Measurements from ENCODE around the gene ABHD10.
A peak's percentile ranks its signal among the peaks of the same experiment; 100 is the strongest.

The ABHD10 gene

DNA sequence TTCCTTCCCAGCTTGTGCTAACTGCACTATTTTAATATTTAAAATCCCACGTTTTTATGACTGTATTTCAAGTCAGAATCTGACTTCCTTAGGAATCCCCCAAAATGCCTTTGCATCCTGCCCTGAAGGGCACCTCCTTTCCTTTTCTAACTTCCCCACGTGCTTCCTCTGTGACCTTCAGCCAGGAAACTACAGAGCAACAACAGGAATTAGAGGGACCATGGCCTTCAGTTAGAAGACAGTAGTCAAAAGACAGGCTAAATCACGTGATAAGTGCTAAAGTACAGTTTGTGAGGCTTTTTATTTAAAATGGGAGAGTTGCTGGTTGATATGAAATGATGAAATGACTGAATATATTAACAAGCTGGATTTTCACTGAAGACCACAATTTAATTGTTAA is 11.8 kb upstream of the ABHD10 start:
- no peak for DNase-seq

GRCh38 chr3:111967651-111968274 is 11.1 kb upstream of the ABHD10 start:
- peak; percentile 81 to 86 for DNase-seq

- no peak for DNase-seq
These were observed 10.3 kb upstream of the ABHD10 start for GRCh38 chr3:111968319-111969054.

DNA sequence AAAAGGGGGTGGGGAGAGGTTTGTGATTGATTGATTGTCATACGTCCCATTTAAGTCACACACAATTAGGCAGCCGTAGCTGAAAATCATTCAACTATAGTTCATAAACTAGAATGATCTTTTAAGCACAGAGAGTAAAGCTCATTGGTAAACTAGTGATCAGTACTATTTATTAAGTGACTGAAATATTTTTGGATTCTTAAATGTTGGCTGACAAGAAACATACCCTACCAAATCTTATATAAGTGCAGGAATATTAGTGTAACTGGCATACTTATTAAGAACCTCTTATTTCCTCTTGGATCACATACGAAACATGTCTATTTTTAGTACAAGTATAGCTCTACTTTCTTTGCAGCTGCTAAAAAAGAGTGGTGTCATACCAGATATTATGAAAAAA is 8.4 kb upstream of the ABHD10 start:
- DNase-seq, result no peak

- no peak for DNase-seq
These were observed 7.2 kb upstream of the ABHD10 start for GRCh38 chr3:111971533-111972130.

DNA sequence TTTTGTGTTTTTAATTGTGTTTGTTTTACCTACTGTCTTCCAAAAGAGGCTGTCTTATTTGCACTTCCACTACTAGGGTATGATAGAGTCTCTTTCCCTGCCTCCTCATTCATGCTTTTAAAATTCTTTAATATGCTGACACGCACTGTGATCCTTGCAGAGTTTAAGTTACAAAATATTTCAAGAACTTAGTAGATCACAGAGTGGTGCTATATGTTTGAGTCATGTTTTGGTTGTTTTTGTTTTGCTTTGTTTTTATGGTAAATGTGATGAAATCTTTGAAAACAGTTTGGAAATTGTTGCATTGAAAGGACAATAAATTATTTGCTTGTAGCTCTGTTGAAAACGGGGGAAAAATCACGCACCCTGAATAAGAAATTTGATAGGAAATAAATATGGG is 5.9 kb upstream of the ABHD10 start:
- no peak for DNase-seq

- no peak for DNase-seq
These were observed 3.7 kb upstream of the ABHD10 start for GRCh38 chr3:111975131-111975530.

DNA sequence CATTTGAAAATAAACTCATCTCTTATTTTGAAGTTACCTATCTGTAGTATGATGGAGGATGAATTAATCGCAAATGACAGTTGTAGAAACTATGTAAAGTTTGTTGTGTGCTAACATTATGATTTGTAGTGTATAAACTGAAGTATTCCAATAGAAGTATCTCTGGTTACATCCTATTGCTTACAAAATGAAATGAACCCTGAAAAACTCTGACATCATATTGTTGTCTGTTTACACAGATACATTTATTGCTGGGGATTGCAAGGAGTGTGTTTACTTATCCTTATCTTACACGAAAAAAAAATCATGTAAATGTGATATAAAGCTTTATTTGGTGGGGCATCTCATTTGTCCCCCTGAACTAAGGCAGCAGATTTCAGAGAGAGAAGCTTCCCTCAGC is 2.6 kb upstream of the ABHD10 start:
- DNase-seq, result no peak

DNA sequence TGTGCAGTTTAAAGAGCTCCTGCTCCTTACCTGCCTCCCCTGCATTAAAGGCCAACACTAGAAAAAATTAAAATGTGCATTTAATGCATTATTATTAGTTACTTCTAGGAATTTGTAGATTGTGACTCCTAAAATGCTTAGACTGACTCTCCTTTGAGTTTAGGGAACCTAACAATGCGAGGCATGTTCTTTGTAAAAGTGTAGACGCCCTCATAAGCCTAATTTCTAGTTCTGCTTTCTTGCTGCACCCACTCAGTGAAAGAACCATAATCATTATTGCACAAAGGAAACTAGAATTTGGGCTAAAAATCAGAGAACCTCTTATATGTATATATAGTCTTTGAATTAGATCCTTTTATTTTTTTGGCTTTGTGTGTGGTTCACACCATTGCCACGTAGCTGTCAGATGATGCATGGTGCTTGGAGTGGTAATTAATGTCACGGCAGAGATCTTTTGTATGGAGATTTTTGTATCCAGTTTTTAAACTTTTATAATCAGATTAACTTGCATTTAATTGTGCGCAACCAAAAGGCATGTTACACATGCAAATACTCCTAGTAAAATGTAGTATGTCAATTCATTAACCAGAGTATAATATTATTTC is 710 bp downstream of the ABHD10 start:
- peak; percentile 82 to 89 for DNase-seq

- peak in 1 of 2 donors; percentile 34 for DNase-seq
These were observed 2.1 kb downstream of the ABHD10 start for GRCh38 chr3:111980716-111981456.

DNA sequence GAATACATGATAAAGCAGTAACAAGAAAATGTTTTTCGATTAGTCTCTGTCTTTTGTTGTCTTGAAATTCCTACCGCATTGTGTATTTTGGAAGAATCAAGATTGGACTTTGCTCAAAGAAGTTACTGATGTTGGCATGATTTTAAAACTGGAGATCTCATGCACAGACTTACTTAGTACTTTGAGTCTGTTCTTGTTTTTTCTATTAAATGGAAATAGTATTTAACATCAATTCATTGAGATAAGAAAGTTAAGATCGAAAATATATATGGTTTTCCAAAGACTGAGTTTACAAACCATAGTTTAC is 2.6 kb downstream of the ABHD10 start:
- DNase-seq, result no peak

- DNase-seq, result no peak
These were observed 5.9 kb downstream of the ABHD10 start for GRCh38 chr3:111984636-111985298.

DNA sequence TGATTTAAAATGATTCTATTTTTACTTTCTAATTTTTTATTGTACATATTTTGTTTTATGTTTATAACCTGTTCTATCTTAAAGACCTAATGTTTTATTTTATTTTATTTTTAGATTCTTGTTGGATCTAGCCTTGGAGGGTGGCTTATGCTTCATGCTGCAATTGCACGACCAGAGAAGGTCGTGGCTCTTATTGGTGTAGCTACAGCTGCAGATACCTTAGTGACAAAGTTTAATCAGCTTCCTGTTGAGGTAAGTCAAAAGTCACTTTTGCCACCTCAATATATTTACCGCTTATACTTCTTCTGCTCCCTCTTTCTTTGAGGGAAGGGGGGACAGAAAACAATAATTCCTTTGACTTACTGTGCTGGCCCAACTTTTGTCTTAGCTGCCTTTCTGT is 8.0 kb downstream of the ABHD10 start:
- DNase-seq, result no peak

DNA sequence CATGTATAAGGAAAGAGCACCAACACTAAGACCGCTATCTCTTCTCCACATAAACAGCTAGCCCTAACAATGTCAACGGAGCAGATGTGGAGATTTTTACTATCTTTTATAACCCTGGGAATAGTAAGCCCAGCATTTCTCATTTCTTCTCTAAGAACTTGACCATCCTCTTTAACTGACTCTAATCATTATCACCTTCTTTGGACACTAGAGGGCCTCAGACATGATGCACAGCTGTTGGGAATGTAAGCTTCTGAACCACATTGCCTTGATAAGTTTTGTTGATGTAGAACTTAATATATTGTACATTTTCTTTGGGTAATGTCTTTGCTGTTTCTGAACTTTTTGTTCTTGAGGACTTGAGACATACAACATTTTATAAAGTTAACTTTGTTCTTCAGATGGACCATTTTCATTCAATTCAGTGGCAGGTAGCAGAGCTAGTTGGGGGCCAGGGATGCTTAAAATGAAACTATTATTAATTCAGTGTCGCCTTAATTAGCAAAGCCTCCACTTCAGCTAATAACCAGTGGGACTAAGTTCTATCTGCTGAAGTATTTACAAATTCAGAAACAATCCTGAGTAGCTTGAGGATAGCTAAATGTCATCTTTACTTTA is 10.3 kb downstream of the ABHD10 start:
- DNase-seq, result peak; percentile 47 to 54

GRCh38 chr3:111993038-111993437 is 14.2 kb downstream of the ABHD10 start:
- DNase-seq, result no peak

- DNase-seq, result no peak
These were observed 20.0 kb downstream of the ABHD10 start, which contains the start of gene TAGLN3 for GRCh38 chr3:111998636-111999483. Gene TAGLN3, plus strand, starts transcription at chr3:111998922. Its CDS starts 501 bp downstream, at chr3:111999423.

DNA sequence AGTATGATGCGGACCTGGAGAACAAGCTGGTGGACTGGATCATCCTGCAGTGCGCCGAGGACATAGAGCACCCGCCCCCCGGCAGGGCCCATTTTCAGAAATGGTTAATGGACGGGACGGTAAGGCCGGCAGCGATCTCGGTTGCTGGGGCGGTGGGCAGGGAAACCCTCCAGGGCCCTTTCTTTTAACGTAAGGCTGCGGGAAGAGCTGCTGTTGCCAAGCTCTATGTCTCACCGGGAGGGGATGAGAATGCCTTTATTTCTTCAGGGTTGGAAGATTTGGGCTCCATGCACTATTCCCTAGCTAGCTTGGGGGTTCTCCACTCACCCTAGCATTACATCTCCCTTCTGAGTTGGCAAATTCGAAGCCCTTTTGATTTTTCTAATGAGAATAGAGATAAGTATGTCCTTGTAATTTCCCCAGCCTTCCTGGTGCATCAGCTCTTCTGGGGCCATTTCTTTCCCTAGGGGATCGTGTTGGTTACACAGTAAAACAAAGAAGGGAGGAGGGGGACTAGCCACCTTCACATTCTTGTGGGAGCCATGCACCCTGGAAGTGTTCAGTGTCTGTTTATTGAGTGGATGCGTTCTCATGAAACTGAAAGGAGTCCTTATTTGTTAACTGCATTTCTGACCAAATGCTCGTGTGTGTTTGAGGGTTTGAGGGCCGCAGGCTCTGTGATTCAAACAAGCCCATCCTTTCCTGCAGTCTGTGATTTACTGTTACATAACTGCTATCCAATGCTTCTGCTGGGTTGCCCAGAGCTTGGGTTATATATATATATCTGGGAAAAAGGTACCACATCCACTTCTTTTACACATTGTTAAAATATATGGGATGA is 20.9 kb downstream of the ABHD10 start:
- no peak for DNase-seq

- no peak for DNase-seq
These were observed 21.5 kb downstream of the ABHD10 start for GRCh38 chr3:112000367-112000771.

- DNase-seq, result no peak
These were observed 22.1 kb downstream of the ABHD10 start for GRCh38 chr3:112000966-112001365.

DNA sequence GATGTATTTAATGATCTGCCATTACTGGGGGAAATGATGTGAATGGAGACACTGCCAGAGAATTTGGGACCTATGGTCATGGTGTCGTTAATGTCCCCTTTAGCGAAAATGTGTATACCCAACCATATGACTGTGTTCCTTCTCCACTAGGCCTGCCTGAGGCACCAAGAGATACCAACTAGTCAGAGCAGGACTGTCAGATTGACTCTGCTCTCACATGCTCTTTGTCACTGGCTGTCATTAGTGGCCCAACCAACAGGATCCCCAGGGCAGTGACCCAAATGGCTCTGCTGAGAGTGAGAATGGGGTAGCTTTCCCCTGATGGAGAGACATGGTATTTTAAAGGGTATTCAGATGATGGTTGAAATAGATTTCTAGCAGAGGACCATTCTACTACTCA is 22.7 kb downstream of the ABHD10 start:
- no peak for DNase-seq
